Natural killer cell (primary cell): ENCODE results near the gene HINFP. TPM values are rescaled to one million over a fixed set of nuclear protein-coding genes. Genes with fewer than 3 reads are reported as not detected.
"Not testable (repeated sequence)": the region's sequence is repeated elsewhere in the genome, so short reads cannot be mapped to it uniquely, and the experiment has no call there.

Source experiments
- ATAC-seq, 3 donors: fragments of 150-1000 bp in 2 of 3; fragments of 200-7000 bp in 1 of 3; cut with Tn5 transposase; 1 replicate in 1 of 3; 2 replicates in 2 of 3; pipeline ENCODE4 v1.10.0; 2021; ENCODE audit warnings: mild to moderate bottlenecking in 2 of 3, moderate library complexity in 2 of 3
- DNase-seq, 2 donors: peaks; one replicate each; pipeline versions ENCODE4 v3.0.0 to v3.0.0-alpha.2; 2013 to 2021; ENCODE audit warnings: mixed read lengths in 1 of 2
- H3K27ac ChIP-seq: one replicate; pipeline ENCODE4 v1.5.1; 2013; ENCODE audit warnings: mild to moderate bottlenecking, low read length
- H3K27me3 ChIP-seq: one replicate; pipeline ENCODE4 v1.6.1; 2013; ENCODE audit warnings: low read length; ENCODE audit not compliant: control insufficient read depth, insufficient read depth
- H3K36me3 ChIP-seq: one replicate; pipeline ENCODE4 v1.6.1; 2013; ENCODE audit warnings: low read length; ENCODE audit not compliant: control insufficient read depth, insufficient read depth
- H3K4me1 ChIP-seq: one replicate; pipeline ENCODE4 v1.6.1; 2013; ENCODE audit warnings: low read length; ENCODE audit not compliant: control insufficient read depth, insufficient read depth
- H3K4me3 ChIP-seq: one replicate; pipeline ENCODE4 v1.5.1; 2013; ENCODE audit warnings: low read length
- H3K9me3 ChIP-seq: one replicate; pipeline ENCODE4 v1.6.1; 2013; ENCODE audit warnings: low read length; ENCODE audit not compliant: control insufficient read depth, insufficient read depth
- H3K27ac Mint-ChIP-seq, 2 donors: one replicate each; pipeline ENCODE4 v1.8.0; 2022; ENCODE audit warnings: mild to moderate bottlenecking in 2 of 2, mixed read lengths in 2 of 2, moderate library complexity in 1 of 2
- H3K27me3 Mint-ChIP-seq, 2 donors: one replicate each; pipeline ENCODE4 v1.8.0; 2022; ENCODE audit warnings: low read depth in 2 of 2, mixed read lengths in 2 of 2
- H3K36me3 Mint-ChIP-seq: one replicate; pipeline ENCODE4 v1.8.0; 2022; ENCODE audit warnings: mixed read lengths
- H3K4me1 Mint-ChIP-seq, 2 donors: one replicate each; pipeline ENCODE4 v1.8.0; 2022; ENCODE audit warnings: mixed read lengths in 2 of 2
- H3K4me3 Mint-ChIP-seq: one replicate; pipeline ENCODE4 v1.8.0; 2022; ENCODE audit warnings: mild to moderate bottlenecking, moderate library complexity, mixed read lengths
- H3K9me3 Mint-ChIP-seq, 2 donors: one replicate each; pipeline ENCODE4 v1.8.0; 2022; ENCODE audit warnings: mixed read lengths in 2 of 2
- CTCF ChIP-seq: fragments of 200-600 bp; IDR thresholded peaks from one replicate; pipeline ENCODE4 v1.8.0; 2022; ENCODE audit warnings: antibody characterized with exemption
- WGBS: methylation state at CpG from one replicate; pipeline ENCODE4 v1.1.7; 2013; ENCODE audit warnings: missing lambda C conversion rate; ENCODE audit not compliant: insufficient coverage; 5-methylcytosine and 5-hydroxymethylcytosine counted together
- intact Hi-C: fragments of 100-400 bp; cut with micrococcal nuclease; formaldehyde crosslinking; loops from one replicate; pipeline ENCODE4 v1.14.2; 2022
- total RNA-seq, 4 donors: library from RNA; stranded (reverse); fragments of 120-200 nt in 1 of 4; gene quantifications; one replicate each; pipeline versions ENCODE4 v1.2.3 to v1.2.4, GENCODE V29; 2013 to 2022

The HINFP gene
- total RNA-seq, 3 donors from 2014 or later (not counting 1 experiment from before 2014, with no cell fraction given) = 30.2 to 38.2 (median 31.5) TPM

- H3K4me3 ChIP-seq = no peak overlapping the region
- no peaks in the 10 kb centered on the region for H3K36me3 Mint-ChIP-seq
- H3K4me1 ChIP-seq = no peaks in the 10 kb centered on the region
- H3K9me3 Mint-ChIP-seq = no peaks in the 10 kb centered on the region
- H3K27ac Mint-ChIP-seq = no peak overlapping the region
- peaks cover 0 to 7% of the 10 kb centered on the region in 2 donors for H3K4me1 Mint-ChIP-seq
- DNase-seq = no peak
- no peaks in the 10 kb centered on the region for H3K36me3 ChIP-seq
- no peak overlapping the region for H3K4me3 Mint-ChIP-seq
- H3K9me3 ChIP-seq = no peaks in the 10 kb centered on the region
- peaks cover 8 to 10% of the 10 kb centered on the region in 2 donors for H3K27me3 Mint-ChIP-seq
- intact Hi-C loops = no loop called here
- H3K27ac ChIP-seq = no peak overlapping the region
- 91% methylated on average over 9 of the region's 9 CpGs for WGBS
- no peaks in the 10 kb centered on the region for H3K27me3 ChIP-seq
- ATAC-seq = no peak
- TF ChIP-seq CTCF = no peak
Measured at GRCh38 chr11:119160151-119160550, 38.8 kb downstream of the HINFP start.

- WGBS = 80% methylated on average over 4 of the region's 8 CpGs
- no peak overlapping the region for H3K4me3 Mint-ChIP-seq
Measured at GRCh38 chr11:119161871-119162270, 40.5 kb downstream of the HINFP start.

GRCh38 chr11:119166368-119167076 lies 45.1 kb downstream of the HINFP start:
- intact Hi-C loops = no loop called here
- Histone ChIP-seq H3K4me3 (no peak overlapping the region), H3K36me3 (no peaks in the 10 kb centered on the region), H3K27me3 (no peaks in the 10 kb centered on the region), H3K27ac (no peak overlapping the region), H3K9me3 (no peaks in the 10 kb centered on the region), H3K4me1 (peaks cover 11% of the 10 kb centered on the region)
- Mint-ChIP-seq H3K4me1 (peaks cover 0 to 26% of the 10 kb centered on the region in 2 donors), H3K27me3 (no peaks in the 10 kb centered on the region), H3K27ac (no peak overlapping the region), H3K4me3 (no peak overlapping the region), H3K9me3 (no peaks in the 10 kb centered on the region), H3K36me3 (no peaks in the 10 kb centered on the region)
- TF ChIP-seq CTCF = no peak
- WGBS = 86% methylated on average over 7 of the region's 8 CpGs
- ATAC-seq = no peak
- no peak for DNase-seq

More at GRCh38 chr11:119161871-119162270, 40.5 kb downstream of the HINFP start:
- Histone ChIP-seq H3K4me1 (no peaks in the 10 kb centered on the region), H3K27me3 (no peaks in the 10 kb centered on the region), H3K4me3 (no peak overlapping the region), H3K9me3 (no peaks in the 10 kb centered on the region), H3K27ac (no peak overlapping the region), H3K36me3 (no peaks in the 10 kb centered on the region)
- no peaks in the 10 kb centered on the region for H3K4me1 Mint-ChIP-seq
- DNase-seq (no peak), ATAC-seq (no peak)
- no peak for TF ChIP-seq CTCF
- intact Hi-C loops = no loop called here
- no peaks in the 10 kb centered on the region for H3K9me3 Mint-ChIP-seq
- H3K27ac Mint-ChIP-seq = no peak overlapping the region
- H3K36me3 Mint-ChIP-seq = no peaks in the 10 kb centered on the region
- H3K27me3 Mint-ChIP-seq = no peaks in the 10 kb centered on the region

- H3K36me3 ChIP-seq, H3K27ac Mint-ChIP-seq, intact Hi-C loops, H3K9me3 Mint-ChIP-seq, H3K4me3 ChIP-seq, DNase-seq, H3K27ac ChIP-seq, H3K36me3 Mint-ChIP-seq, H3K4me3 Mint-ChIP-seq, ATAC-seq, H3K27me3 ChIP-seq, H3K9me3 ChIP-seq, H3K27me3 Mint-ChIP-seq: not testable (repeated sequence)
- peaks cover 0 to 28% of the 10 kb centered on the region in 2 donors for H3K4me1 Mint-ChIP-seq
- 93% methylated on average over 10 of the region's 10 CpGs for WGBS
- H3K4me1 ChIP-seq = peaks cover 11% of the 10 kb centered on the region
Measured at GRCh38 chr11:119167077-119167458, 45.7 kb downstream of the HINFP start.
